ENCODE results near the gene MYO1B. TPM values are rescaled to one million over a fixed set of nuclear protein-coding genes. Genes with fewer than 3 reads are reported as not detected.

Gene MYO1B
- total RNA-seq, 1 experiment from 2014 or later, result 43.2 TPM

DNA sequence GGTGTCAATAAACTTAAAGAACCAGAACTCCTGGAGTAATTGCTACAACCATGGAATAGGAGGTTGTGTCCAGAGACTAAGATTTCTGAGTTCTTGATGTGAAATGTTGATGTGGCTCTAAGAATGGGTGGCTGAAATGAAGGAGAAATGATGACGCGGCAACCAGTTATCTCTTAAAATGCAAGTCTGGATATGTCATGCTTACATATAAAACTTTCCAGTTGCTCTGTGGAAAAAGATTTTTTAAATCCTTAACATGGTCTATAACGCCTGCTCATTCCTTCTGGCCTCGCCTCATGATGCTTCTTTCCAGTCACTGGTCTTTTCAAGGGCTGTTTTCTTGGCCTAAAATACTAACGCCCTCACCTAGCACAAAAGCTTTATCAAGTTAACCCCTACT, 23.5 kb upstream of the MYO1B start:
- no peak overlapping the region for H4K5ac ChIP-seq (ENCODE audit: insufficient read length, low read depth, low read length)
- H3K9me3 Mint-ChIP-seq, result no peaks in the 10 kb centered on the region

More for the DNA sequence above, 23.5 kb upstream of the MYO1B start:
- Histone ChIP-seq H3K9me3 (ENCODE audit: control insufficient read depth, low read depth, low read length) (no peaks in the 10 kb centered on the region), H3K9ac (ENCODE audit: extremely low read depth, insufficient read length, low read length) (no peak overlapping the region), H2BK120ac (ENCODE audit: low read depth, low read length, poor library complexity, severe bottlenecking) (no peak overlapping the region), H2BK5ac (ENCODE audit: insufficient read length, low read length) (no peak overlapping the region), H3K27me3 (ENCODE audit: insufficient read depth, low read length) (no peaks in the 10 kb centered on the region), H3K18ac (ENCODE audit: insufficient read length, low read depth, low read length) (no peak overlapping the region), H2BK15ac (ENCODE audit: low read depth, low read length) (no peak overlapping the region), H3K4me1 (ENCODE audit: insufficient read depth, low read length) (no peaks in the 10 kb centered on the region), H3T11ph (ENCODE audit: low read length) (no peak overlapping the region), H2AK5ac (ENCODE audit: insufficient read length, low read length) (no peak overlapping the region), H3K4ac (ENCODE audit: low read depth, low read length) (no peak overlapping the region), H3K79me1 (ENCODE audit: insufficient read depth, low read depth, low read length, poor library complexity, severe bottlenecking) (no peaks in the 10 kb centered on the region), H4K8ac (replicated peaks; ENCODE audit: insufficient read length, low read depth, low read length) (no peak overlapping the region), H4K91ac (ENCODE audit: insufficient read length, low read depth, low read length) (no peak overlapping the region), H4K20me1 (ENCODE audit: control insufficient read depth, insufficient read depth, insufficient read length) (no peaks in the 10 kb centered on the region), H3K23ac (ENCODE audit: insufficient read length, low read depth, low read length) (no peak overlapping the region), H2BK20ac (ENCODE audit: low read depth, low read length, poor library complexity, severe bottlenecking) (no peak overlapping the region), H3K14ac (ENCODE audit: insufficient read depth, low read length) (no peak overlapping the region), H3K23me2 (ENCODE audit: insufficient read length, low read depth, low read length, poor library complexity, severe bottlenecking) (no peaks in the 10 kb centered on the region), H3K79me2 (ENCODE audit: insufficient read depth, low read length) (no peaks in the 10 kb centered on the region), H3K56ac (ENCODE audit: insufficient read length, low read depth, low read length) (no peak overlapping the region), H2AFZ (ENCODE audit: low read length) (no peak overlapping the region), H3K27ac (ENCODE audit: insufficient read length, low read depth, low read length) (no peak overlapping the region), H2BK12ac (ENCODE audit: insufficient read length, low read depth, low read length) (no peak overlapping the region), H3K4me2 (ENCODE audit: insufficient read depth, insufficient read length, low read length) (no peak overlapping the region)
- Mint-ChIP-seq H3K36me3 (ENCODE audit: insufficient read depth in 1 of 3, low read depth in 3 of 3) (no peaks in the 10 kb centered on the region), H3K4me3 (no peak overlapping the region), H3K27ac (no peak overlapping the region), H3K27me3 (ENCODE audit: low read depth) (no peaks in the 10 kb centered on the region), H3K4me1 (peaks cover 24 to 29% of the 10 kb centered on the region in 2 experiments)
- no CpG with 5 or more reads among the region's 5 CpGs for WGBS (ENCODE audit: extremely low coverage, insufficient read length, low lambda C conversion rate)
- TF ChIP-seq CTCF (conservative IDR thresholded peaks at IDR 0.05), result no peak
- DNase-seq, result no peak

Measured in H9 (cell line).